Cardiac muscle cell (in vitro differentiated cells and primary cell): ENCODE data around the gene JMJD1C. TPM values are rescaled to one million over a fixed set of nuclear protein-coding genes. Genes with fewer than 3 reads are reported as not detected.

Experiments used
- DNase-seq, 2 donors: peaks; one replicate each; pipeline versions ENCODE4 v3.0.0 to v3.0.0-alpha.2; 2010 to 2017; ENCODE audit warnings: low read depth in 1 of 2, low spot score in 1 of 2
- H3K27ac ChIP-seq: fragments of 200-600 bp; sonication (generic); 2 replicates; pipeline ENCODE4 v1.5.1; 2016
- H3K27me3 ChIP-seq: fragments of 200-600 bp; sonication (generic); 2 replicates; pipeline ENCODE4 v1.6.0; 2016; ENCODE audit warnings: control low read depth
- H3K36me3 ChIP-seq: fragments of 200-600 bp; sonication (generic); 2 replicates; pipeline ENCODE4 v1.5.1; 2016; ENCODE audit warnings: control low read depth
- H3K4me1 ChIP-seq: fragments of 200-600 bp; sonication (generic); 2 replicates; pipeline ENCODE4 v1.8.1; 2017; ENCODE audit warnings: low read depth, mild to moderate bottlenecking, mixed run types
- H3K4me3 ChIP-seq: fragments of 200-600 bp; sonication (generic); 2 replicates; pipeline ENCODE4 v1.5.1; 2016; ENCODE audit warnings: mild to moderate bottlenecking
- H3K9me3 ChIP-seq: fragments of 200-600 bp; sonication (generic); 2 replicates; pipeline ENCODE4 v1.5.1; 2017; ENCODE audit warnings: low read depth, mild to moderate bottlenecking, control low read depth
- CTCF ChIP-seq: IDR thresholded peaks from 2 replicates; pipeline ENCODE4 v1.5.1; 2012; ENCODE audit warnings: low read depth, mild to moderate bottlenecking, low read length
- polyA plus RNA-seq: library from polyadenylated mRNA; unstranded; fragments of >200 nt; fragmentation: Nextera tagmentation; extraction: Ambion mirVana; gene quantifications from 2 replicates; pipeline ENCODE4 v1.2.1, GENCODE V29; 2016
- total RNA-seq: library from RNA; depleted of rRNA; stranded (reverse); fragments of >200 nt; gene quantifications from 2 replicates; pipeline ENCODE4 v1.2.3, GENCODE V29; 2016

Gene JMJD1C
- total and polyA plus RNA-seq, 2 experiments from 2014 or later, result 59.1 to 144 TPM

- no peaks in the 10 kb centered on the region for H3K27me3 ChIP-seq
- peak in 1 of 2 donors; percentile 17 for DNase-seq
- no peaks in the 10 kb centered on the region for H3K36me3 ChIP-seq
- no peak overlapping the region for H3K4me3 ChIP-seq
- H3K27ac ChIP-seq, result peak overlapping the region; percentile 51
- no peak for TF ChIP-seq CTCF
- H3K9me3 ChIP-seq, result no peaks in the 10 kb centered on the region
- H3K4me1 ChIP-seq, result no peaks in the 10 kb centered on the region
These were observed 192.2 kb downstream of the JMJD1C start for GRCh38 chr10:63273577-63273976.

- peak; percentile 27 for TF ChIP-seq CTCF
- Histone ChIP-seq H3K36me3 (no peaks in the 10 kb centered on the region), H3K9me3 (no peaks in the 10 kb centered on the region), H3K27ac (peak overlapping the region; percentile 99), H3K4me3 (peak overlapping the region; percentile 85), H3K4me1 (peaks cover 10% of the 10 kb centered on the region), H3K27me3 (no peaks in the 10 kb centered on the region)
- DNase-seq, result peak; percentile 93 to 96
These were observed 196.8 kb downstream of the JMJD1C start for GRCh38 chr10:63268798-63269503.

GRCh38 chr10:63268149-63268797, 197.5 kb downstream of the JMJD1C start:
- Histone ChIP-seq H3K36me3 (no peaks in the 10 kb centered on the region), H3K27me3 (no peaks in the 10 kb centered on the region), H3K27ac (peak overlapping the region; percentile 99), H3K4me1 (peaks cover 10% of the 10 kb centered on the region), H3K9me3 (no peaks in the 10 kb centered on the region), H3K4me3 (peak overlapping the region; percentile 85)
- no peak for TF ChIP-seq CTCF
- DNase-seq, result peak; percentile 27 to 68

- DNase-seq, result peak; percentile 65 to 88
- H3K4me1 ChIP-seq, result peaks cover 14% of the 10 kb centered on the region
- H3K4me3 ChIP-seq, result peak overlapping the region; percentile 85
- no peaks in the 10 kb centered on the region for H3K36me3 ChIP-seq
- no peaks in the 10 kb centered on the region for H3K27me3 ChIP-seq
- H3K9me3 ChIP-seq, result no peaks in the 10 kb centered on the region
- no peak for TF ChIP-seq CTCF
- peak overlapping the region; percentile 99 for H3K27ac ChIP-seq
These were observed 198.2 kb downstream of the JMJD1C start for GRCh38 chr10:63267414-63268148.

GRCh38 chr10:63266391-63267316, 199.1 kb downstream of the JMJD1C start:
- H3K4me3 ChIP-seq, result peak overlapping the region; percentile 85
- no peaks in the 10 kb centered on the region for H3K9me3 ChIP-seq
- H3K27ac ChIP-seq, result peak overlapping the region; percentile 99
- H3K4me1 ChIP-seq, result peaks cover 23% of the 10 kb centered on the region
- no peak for TF ChIP-seq CTCF
- DNase-seq, result peak in 1 of 2 donors; percentile 22
- no peaks in the 10 kb centered on the region for H3K27me3 ChIP-seq
- H3K36me3 ChIP-seq, result no peaks in the 10 kb centered on the region
